ENCODE data around the gene FMN2.
A peak's percentile ranks its signal among the peaks of the same experiment; 100 is the strongest.
"Not testable (repeated sequence)": the region's sequence is repeated elsewhere in the genome, so short reads cannot be mapped to it uniquely, and the experiment has no call there.

FMN2 gene

GRCh38 chr1:240287722-240288121 lies 196.0 kb downstream of the FMN2 start:
- no peak for DNase-seq
- intact Hi-C loops (cut with DNase I): no loop called here

- intact Hi-C loops (cut with DNase I): no loop called here
- no peak for DNase-seq
These were observed 202.0 kb downstream of the FMN2 start for GRCh38 chr1:240293706-240294105.

GRCh38 chr1:240294566-240294965 lies 202.9 kb downstream of the FMN2 start:
- no peak for DNase-seq
- intact Hi-C loops (cut with DNase I): no loop called here

GRCh38 chr1:240295811-240296210 lies 204.1 kb downstream of the FMN2 start:
- intact Hi-C loops (cut with DNase I): no loop called here
- DNase-seq: no peak

- intact Hi-C loops (cut with DNase I): no loop called here
- no peak for DNase-seq
These were observed 212.8 kb downstream of the FMN2 start for GRCh38 chr1:240304466-240304865.

GRCh38 chr1:240306673-240307072 lies 215.0 kb downstream of the FMN2 start:
- no peak for DNase-seq
- intact Hi-C loops (cut with DNase I): no loop called here

GRCh38 chr1:240308096-240308495 lies 216.4 kb downstream of the FMN2 start:
- no peak for DNase-seq
- intact Hi-C loops (cut with DNase I): no loop called here

GRCh38 chr1:240309769-240310168 lies 218.1 kb downstream of the FMN2 start:
- DNase-seq: no peak
- intact Hi-C loops (cut with DNase I): no loop called here

- DNase-seq: no peak
- intact Hi-C loops (cut with DNase I): no loop called here
These were observed 218.7 kb downstream of the FMN2 start for GRCh38 chr1:240310226-240310925.

- no peak for DNase-seq
- intact Hi-C loops (cut with DNase I): no loop called here
These were observed 221.2 kb downstream of the FMN2 start for GRCh38 chr1:240312872-240313271.

GRCh38 chr1:240314845-240315801 lies 223.4 kb downstream of the FMN2 start:
- DNase-seq: no peak
- intact Hi-C loops (cut with DNase I): no loop called here

- no peak for DNase-seq
- intact Hi-C loops (cut with DNase I): no loop called here
These were observed 228.3 kb downstream of the FMN2 start for GRCh38 chr1:240319998-240320397.

GRCh38 chr1:240320659-240321058 lies 229.0 kb downstream of the FMN2 start:
- intact Hi-C loops (cut with DNase I): no loop called here
- no peak for DNase-seq

GRCh38 chr1:240322943-240323342 lies 231.3 kb downstream of the FMN2 start:
- intact Hi-C loops (cut with DNase I): no loop called here
- no peak for DNase-seq

GRCh38 chr1:240328382-240328781 lies 236.7 kb downstream of the FMN2 start:
- DNase-seq; intact Hi-C loops (cut with DNase I): not testable (repeated sequence)

GRCh38 chr1:240329443-240329842 lies 237.8 kb downstream of the FMN2 start:
- intact Hi-C loops (cut with DNase I): no loop called here
- DNase-seq: no peak

- intact Hi-C loops (cut with DNase I): no loop called here
- no peak for DNase-seq
These were observed 241.0 kb downstream of the FMN2 start for GRCh38 chr1:240332672-240333071.

- no peak for DNase-seq
- intact Hi-C loops (cut with DNase I): no loop called here
These were observed 246.1 kb downstream of the FMN2 start for GRCh38 chr1:240337781-240338180.

GRCh38 chr1:240338837-240339236 lies 247.2 kb downstream of the FMN2 start:
- intact Hi-C loops (cut with DNase I): no loop called here
- peak in 1 of 10 donors; percentile 57 for DNase-seq

- intact Hi-C loops (cut with DNase I): no loop called here
- no peak for DNase-seq
These were observed 249.9 kb downstream of the FMN2 start for GRCh38 chr1:240341365-240342250.

GRCh38 chr1:240342251-240342625 lies 250.6 kb downstream of the FMN2 start:
- DNase-seq: no peak
- intact Hi-C loops (cut with DNase I): no loop called here

All from posterior cingulate gyrus (tissue), 11 donors.